ENCODE data around the gene TTC36. TPM values are rescaled to one million over a fixed set of nuclear protein-coding genes. Genes with fewer than 3 reads are reported as not detected.
A peak's percentile ranks its signal among the peaks of the same experiment; 100 is the strongest.

Gene TTC36
- total and polyA plus RNA-seq, 7 donors = 0.09 to 1.2 (median 0.54) TPM; not detected in 2

GRCh38 chr11:118524757-118525470 is 2.4 kb upstream of the TTC36 start:
- intact Hi-C loops (cut with DNase I) = no loop called here
- DNase-seq (no peak), ATAC-seq (no peak)
- Histone ChIP-seq H3K4me3 (no peak overlapping the region), H3K27ac (no peak overlapping the region), H3K27me3 (ENCODE audit: insufficient read depth in 3 of 3, low read length in 2 of 3) (no peaks in the 10 kb centered on the region), H3K36me3 (ENCODE audit: insufficient read depth in 1 of 2, low read depth in 1 of 2) (peaks cover 9 to 52% of the 10 kb centered on the region in 2 donors), H3K4me1 (peaks cover 5% of the 10 kb centered on the region), H3K9me3 (no peaks in the 10 kb centered on the region)
- WGBS, 3 donors = 65 to 77% (median 66%) methylated on average over 6 of the region's 6 CpGs
- TF ChIP-seq, protein P1, sequence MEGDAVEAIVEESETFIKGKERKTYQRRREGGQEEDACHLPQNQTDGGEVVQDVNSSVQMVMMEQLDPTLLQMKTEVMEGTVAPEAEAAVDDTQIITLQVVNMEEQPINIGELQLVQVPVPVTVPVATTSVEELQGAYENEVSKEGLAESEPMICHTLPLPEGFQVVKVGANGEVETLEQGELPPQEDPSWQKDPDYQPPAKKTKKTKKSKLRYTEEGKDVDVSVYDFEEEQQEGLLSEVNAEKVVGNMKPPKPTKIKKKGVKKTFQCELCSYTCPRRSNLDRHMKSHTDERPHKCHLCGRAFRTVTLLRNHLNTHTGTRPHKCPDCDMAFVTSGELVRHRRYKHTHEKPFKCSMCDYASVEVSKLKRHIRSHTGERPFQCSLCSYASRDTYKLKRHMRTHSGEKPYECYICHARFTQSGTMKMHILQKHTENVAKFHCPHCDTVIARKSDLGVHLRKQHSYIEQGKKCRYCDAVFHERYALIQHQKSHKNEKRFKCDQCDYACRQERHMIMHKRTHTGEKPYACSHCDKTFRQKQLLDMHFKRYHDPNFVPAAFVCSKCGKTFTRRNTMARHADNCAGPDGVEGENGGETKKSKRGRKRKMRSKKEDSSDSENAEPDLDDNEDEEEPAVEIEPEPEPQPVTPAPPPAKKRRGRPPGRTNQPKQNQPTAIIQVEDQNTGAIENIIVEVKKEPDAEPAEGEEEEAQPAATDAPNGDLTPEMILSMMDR (IDR thresholded peaks at IDR 0.05) = no peak

DNA sequence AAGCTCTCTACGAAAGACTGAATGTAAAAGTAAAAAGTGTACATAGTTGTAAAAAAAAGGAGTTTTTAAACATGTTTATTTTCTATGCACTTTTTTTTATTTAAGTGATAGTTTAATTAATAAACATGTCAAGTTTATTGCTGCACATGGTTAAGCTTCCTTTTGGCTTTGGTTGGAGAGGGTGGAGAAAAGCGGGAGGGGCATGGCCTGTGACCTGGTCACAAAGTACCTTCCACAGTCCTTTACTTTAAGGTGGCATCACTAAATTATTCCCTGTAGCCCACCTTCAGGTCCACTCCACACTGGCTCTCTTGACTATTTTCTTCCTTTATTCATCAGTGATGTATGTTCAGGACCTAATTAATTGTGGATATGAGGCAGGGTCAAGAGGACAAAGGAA is 586 bp upstream of the TTC36 start:
- peaks cover 9% of the 10 kb centered on the region for H3K4me1 ChIP-seq
- H3K4me3 ChIP-seq = no peak overlapping the region
- intact Hi-C loops (cut with DNase I) = no loop called here
- DNase-seq = no peak
- H3K27ac ChIP-seq = no peak overlapping the region
- ATAC-seq = no peak
- H3K36me3 ChIP-seq (ENCODE audit: insufficient read depth in 1 of 2, low read depth in 1 of 2) = peaks cover 0 to 34% of the 10 kb centered on the region in 2 donors
- TF ChIP-seq, protein P1 (IDR thresholded peaks at IDR 0.05) = no peak
- H3K9me3 ChIP-seq = no peaks in the 10 kb centered on the region
- WGBS, 3 donors = 81 to 89% (median 83%) methylated on average over 2 of the region's 2 CpGs
- H3K27me3 ChIP-seq (ENCODE audit: insufficient read depth in 3 of 3, low read length in 2 of 3) = no peaks in the 10 kb centered on the region

- ATAC-seq = no peak
- peaks cover 9% of the 10 kb centered on the region for H3K4me1 ChIP-seq
- DNase-seq = no peak
- intact Hi-C loops (cut with DNase I) = no loop called here
- H3K36me3 ChIP-seq (ENCODE audit: insufficient read depth in 1 of 2, low read depth in 1 of 2) = peaks cover 0 to 16% of the 10 kb centered on the region in 2 donors
- H3K9me3 ChIP-seq = no peaks in the 10 kb centered on the region
- TF ChIP-seq, protein P1 (IDR thresholded peaks at IDR 0.05) = no peak
- no peak overlapping the region for H3K27ac ChIP-seq
- H3K4me3 ChIP-seq = no peak overlapping the region
- WGBS, 3 donors = 86 to 88% (median 88%) methylated on average over 6 of the region's 6 CpGs
- no peaks in the 10 kb centered on the region for H3K27me3 ChIP-seq (ENCODE audit: insufficient read depth in 3 of 3, low read length in 2 of 3)
Observed at GRCh38 chr11:118528511-118528910, 1.2 kb downstream of the TTC36 start.

- DNase-seq (no peak), ATAC-seq (no peak)
- Histone ChIP-seq H3K27ac (peak overlapping the region; percentile 80), H3K4me3 (peak overlapping the region; percentile 91), H3K9me3 (no peaks in the 10 kb centered on the region), H3K36me3 (ENCODE audit: insufficient read depth in 1 of 2, low read depth in 1 of 2) (peaks cover 0 to 10% of the 10 kb centered on the region in 2 donors), H3K27me3 (ENCODE audit: insufficient read depth in 3 of 3, low read length in 2 of 3) (no peaks in the 10 kb centered on the region), H3K4me1 (peaks cover 9% of the 10 kb centered on the region)
- TF ChIP-seq, protein P1 (IDR thresholded peaks at IDR 0.05) = no peak
- intact Hi-C loops (cut with DNase I) = loop anchor here (2.0 to 5.0 kb wide), 2 partner anchors 37 to 38 kb away; partner anchors contain the start of gene IFT46 (in 1 of the 2)
- WGBS, 3 donors = 56 to 59% (median 57%) methylated on average over 5 of the region's 5 CpGs
Observed at GRCh38 chr11:118529584-118530175, 2.4 kb downstream of the TTC36 start.
